ENCODE results near the gene NECTIN1.
"Not testable (repeated sequence)": the region's sequence is repeated elsewhere in the genome, so short reads cannot be mapped to it uniquely, and the experiment has no call there.

Gene NECTIN1

DNA sequence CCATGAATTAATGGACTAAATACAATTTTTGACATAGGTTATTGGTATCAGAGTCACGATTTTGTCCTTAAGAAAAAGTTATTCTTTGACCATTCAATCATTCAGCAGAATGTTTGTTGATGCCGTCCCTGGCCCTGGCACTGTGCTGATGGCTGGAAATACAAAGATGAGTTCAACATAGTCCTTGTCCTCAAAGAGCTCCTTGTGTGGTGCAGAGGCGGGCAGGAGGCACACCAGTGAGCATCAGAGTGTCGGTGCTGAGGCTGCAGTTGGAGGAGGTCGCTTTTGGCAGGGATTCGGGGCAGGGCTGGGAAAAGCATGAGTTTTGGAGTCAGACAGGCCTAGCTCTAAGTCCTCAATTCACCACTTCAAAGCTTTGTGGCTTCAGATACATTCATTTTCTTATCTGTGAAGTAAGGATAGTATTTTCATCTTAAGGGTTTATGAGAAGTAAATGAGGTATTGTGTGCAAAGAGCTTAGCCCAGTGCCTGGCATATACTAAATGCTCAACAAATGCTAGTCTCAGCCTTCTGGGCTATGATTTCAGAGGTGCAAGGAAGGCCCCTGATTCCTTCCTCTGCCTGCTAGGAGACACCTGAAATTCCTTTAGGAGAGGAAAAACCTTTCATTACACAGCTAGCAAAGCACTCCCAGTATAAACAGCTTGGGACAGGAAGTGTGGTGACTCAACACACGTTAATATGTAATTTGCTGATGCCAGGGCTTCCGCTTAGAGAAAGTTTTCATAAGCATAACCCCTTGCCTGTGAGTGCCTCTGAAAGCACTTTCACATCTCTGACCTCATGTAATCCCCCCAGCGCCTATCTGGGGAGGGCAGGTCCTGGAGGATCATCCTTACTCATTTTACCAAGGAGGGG is 113.8 kb downstream of the NECTIN1 start:
- no peak for TF ChIP-seq JUND (IDR thresholded peaks at IDR 0.05; ENCODE audit: low read depth)
- DNase-seq (ENCODE audit: low read depth in 1 of 2, low spot score in 1 of 2), result no peak
- in situ Hi-C loops (cut with HindIII; ENCODE audit: low pct_unique_long_range_greater_than_20kb, low sequenced_read_pairs), result no loop called here

DNA sequence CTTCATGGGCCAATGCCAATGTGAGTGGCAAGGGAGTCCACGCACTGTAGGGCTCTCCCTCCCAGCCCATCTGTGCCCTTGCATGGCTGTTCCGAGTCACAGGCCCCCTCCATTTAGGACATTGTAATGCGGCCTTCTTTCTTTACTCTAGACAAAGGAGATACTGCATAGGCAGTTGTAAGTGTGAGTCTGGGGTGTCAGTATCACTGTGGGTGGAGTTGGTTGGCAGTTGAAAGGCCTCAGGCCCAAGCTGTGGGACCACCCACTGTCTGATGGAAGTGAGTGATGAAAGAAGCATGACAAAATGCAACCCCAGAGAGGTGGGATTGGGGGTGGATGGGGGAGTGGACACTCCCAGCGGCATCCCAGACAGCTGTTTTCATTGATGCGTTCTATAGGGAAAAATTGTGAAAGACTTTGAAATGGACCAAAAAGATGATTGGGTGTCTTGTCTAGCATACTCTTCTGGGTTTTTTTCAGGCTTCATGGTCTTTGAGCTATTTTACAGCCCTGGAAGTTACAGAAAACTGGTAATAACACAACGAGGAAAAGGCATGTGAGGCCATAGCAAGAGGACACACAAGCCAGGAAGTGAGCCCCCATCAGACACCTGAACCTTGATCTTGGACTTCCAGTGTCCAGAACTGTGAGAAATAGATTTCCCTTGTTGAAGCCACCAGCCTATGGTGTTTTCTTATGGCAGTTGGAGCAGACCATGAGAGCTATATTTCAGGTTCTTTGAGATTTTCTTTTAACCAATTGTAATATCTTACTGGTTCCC is 114.6 kb downstream of the NECTIN1 start:
- TF ChIP-seq JUND (IDR thresholded peaks at IDR 0.05; ENCODE audit: low read depth), result no peak
- no peak for DNase-seq (ENCODE audit: low read depth in 1 of 2, low spot score in 1 of 2)
- in situ Hi-C loops (cut with HindIII; ENCODE audit: low pct_unique_long_range_greater_than_20kb, low sequenced_read_pairs), result no loop called here

DNA sequence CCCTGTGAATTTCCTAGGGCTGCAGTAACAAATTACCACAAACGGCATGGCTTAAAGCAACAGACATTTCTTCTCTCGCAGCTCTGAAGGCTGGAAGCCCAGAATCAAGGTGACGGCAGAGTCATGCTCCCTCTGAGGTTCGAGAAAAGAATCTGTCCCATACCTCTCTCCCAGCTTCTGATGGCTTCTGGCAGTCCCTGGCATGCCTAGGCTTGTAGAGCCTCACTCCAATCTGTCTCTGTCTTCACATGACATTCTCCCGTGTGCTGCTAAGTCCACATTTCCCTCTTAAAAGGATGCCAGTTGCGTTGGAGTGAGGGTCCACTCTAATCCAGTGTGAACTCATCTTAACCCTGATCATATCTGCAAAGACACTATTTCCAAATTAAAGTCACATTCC is 116.2 kb downstream of the NECTIN1 start:
- in situ Hi-C loops (cut with HindIII; ENCODE audit: low pct_unique_long_range_greater_than_20kb, low sequenced_read_pairs), result no loop called here
- no peak for TF ChIP-seq JUND (IDR thresholded peaks at IDR 0.05; ENCODE audit: low read depth)
- no peak for DNase-seq (ENCODE audit: low read depth in 1 of 2, low spot score in 1 of 2)

DNA sequence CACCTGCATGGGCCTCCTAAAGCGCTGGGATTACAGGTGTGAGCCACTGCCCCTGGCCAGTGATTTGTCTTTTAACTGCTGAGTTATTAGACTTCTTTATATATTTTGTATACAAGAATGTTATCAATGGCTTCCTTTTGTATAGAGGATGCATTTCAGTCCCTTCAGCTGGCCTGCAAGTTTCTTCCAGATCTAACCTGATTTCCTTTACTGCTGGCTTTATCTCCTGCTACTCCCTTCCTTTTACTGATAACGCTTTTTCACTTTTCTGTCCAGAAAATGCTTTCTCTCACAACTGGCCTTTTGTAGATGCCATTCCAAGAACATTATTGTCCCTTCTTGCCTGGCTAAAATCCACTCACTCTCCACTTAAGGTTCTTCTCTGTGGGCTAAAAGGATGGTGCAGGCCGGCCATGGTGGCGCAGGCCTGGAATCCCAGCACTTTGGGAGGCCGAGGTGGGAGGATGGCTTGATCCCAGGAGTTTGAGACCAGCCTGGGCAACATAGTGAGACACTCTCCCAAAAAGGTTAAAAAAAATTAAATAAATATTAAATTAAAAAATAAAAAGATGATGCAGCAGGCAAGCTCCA is 118.1 kb downstream of the NECTIN1 start:
- in situ Hi-C loops (cut with HindIII; ENCODE audit: low pct_unique_long_range_greater_than_20kb, low sequenced_read_pairs), result no loop called here
- no peak for DNase-seq (ENCODE audit: low read depth in 1 of 2, low spot score in 1 of 2)
- no peak for TF ChIP-seq JUND (IDR thresholded peaks at IDR 0.05; ENCODE audit: low read depth)

DNA sequence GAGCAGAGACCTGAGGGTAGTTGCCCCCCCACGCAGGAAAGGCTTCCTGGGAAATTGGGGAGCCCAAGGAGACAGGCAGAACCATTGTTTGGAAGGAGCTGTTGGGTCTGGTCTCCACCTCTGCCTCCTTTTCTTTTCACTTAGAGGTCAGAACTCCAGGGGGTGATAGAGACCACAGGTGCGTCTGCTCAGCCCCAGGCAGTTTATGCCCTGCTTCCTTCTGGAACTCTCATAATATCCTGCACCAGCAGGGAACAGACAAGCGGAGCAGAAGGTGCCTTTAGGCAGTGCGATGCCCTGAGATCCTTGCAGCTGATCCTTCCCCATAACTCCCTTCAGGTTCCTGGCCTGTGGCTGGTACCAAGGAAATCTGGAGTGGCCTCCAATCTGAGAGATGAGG is 120.2 kb downstream of the NECTIN1 start:
- no peak for TF ChIP-seq JUND (IDR thresholded peaks at IDR 0.05; ENCODE audit: low read depth)
- no peak for DNase-seq (ENCODE audit: low read depth in 1 of 2, low spot score in 1 of 2)
- in situ Hi-C loops (cut with HindIII; ENCODE audit: low pct_unique_long_range_greater_than_20kb, low sequenced_read_pairs), result no loop called here

DNA sequence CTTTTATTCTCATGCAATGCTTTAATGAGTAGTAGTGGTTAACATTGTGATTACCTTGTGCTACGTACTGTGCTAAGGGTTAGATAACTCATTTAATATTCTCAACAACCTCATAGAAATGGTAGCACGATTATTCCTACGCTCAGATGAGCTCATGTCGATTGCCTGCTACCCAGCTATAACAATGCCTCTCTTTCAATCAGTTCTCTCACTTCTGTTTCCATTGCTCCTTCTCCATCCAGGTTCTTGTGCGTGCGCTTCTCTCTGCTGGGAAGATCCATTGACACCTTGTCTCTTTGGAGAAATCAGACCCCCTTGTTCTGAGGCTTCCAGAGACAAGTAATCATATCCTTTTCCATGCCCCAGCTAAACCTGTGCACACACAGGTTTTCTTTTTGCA is 120.8 kb downstream of the NECTIN1 start:
- no peak for TF ChIP-seq JUND (IDR thresholded peaks at IDR 0.05; ENCODE audit: low read depth)
- in situ Hi-C loops (cut with HindIII; ENCODE audit: low pct_unique_long_range_greater_than_20kb, low sequenced_read_pairs), result no loop called here
- DNase-seq (ENCODE audit: low read depth in 1 of 2, low spot score in 1 of 2), result no peak

DNA sequence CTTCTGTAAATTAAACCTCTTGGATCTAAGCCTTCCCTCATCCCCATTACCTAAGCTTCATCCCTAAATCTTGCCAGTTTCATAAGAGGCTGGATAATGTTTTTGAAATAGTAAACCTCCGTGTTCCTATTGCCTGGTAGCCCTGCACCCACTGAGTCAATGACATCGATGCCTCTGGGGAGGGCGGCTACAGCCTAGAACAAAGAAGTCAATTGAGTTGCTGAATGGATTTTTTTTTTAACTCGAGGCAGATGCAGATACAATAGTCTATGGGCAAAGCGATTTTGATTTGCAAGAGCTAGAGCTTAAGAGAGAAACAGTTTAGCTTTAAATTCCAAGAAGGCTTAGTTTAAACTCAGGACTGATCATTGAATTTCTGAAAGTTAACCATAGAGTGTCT is 121.3 kb downstream of the NECTIN1 start:
- no peak for DNase-seq (ENCODE audit: low read depth in 1 of 2, low spot score in 1 of 2)
- in situ Hi-C loops (cut with HindIII; ENCODE audit: low pct_unique_long_range_greater_than_20kb, low sequenced_read_pairs), result no loop called here
- TF ChIP-seq JUND (IDR thresholded peaks at IDR 0.05; ENCODE audit: low read depth), result no peak

DNA sequence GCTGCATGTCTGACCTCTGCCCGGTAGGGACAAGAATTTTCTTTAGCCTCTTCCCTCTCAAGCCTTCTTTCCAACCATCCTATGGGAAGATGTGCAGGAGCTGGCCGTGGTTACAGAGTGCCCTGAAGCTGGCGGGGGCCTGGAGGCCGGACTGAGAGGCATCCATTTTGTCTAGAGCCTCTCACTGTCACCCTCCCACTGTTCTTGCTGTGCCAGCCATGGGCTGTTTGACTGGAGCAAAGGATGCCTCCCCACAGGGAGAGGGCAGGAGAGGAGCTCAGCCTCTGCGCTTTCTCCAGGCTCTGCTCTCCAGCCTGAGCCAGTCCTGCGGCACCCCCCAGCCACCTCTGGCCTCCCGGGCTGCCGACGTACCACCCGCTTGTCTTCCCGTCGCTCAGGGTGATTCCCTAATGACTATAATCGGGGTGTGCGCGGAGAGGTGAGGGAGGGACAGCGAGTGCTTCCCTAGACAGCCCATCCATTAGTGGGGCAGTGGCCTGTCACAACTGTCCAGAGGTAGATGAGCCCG is 123.8 kb downstream of the NECTIN1 start:
- in situ Hi-C loops (cut with HindIII; ENCODE audit: low pct_unique_long_range_greater_than_20kb, low sequenced_read_pairs), result no loop called here
- no peak for TF ChIP-seq JUND (IDR thresholded peaks at IDR 0.05; ENCODE audit: low read depth)
- no peak for DNase-seq (ENCODE audit: low read depth in 1 of 2, low spot score in 1 of 2)

DNA sequence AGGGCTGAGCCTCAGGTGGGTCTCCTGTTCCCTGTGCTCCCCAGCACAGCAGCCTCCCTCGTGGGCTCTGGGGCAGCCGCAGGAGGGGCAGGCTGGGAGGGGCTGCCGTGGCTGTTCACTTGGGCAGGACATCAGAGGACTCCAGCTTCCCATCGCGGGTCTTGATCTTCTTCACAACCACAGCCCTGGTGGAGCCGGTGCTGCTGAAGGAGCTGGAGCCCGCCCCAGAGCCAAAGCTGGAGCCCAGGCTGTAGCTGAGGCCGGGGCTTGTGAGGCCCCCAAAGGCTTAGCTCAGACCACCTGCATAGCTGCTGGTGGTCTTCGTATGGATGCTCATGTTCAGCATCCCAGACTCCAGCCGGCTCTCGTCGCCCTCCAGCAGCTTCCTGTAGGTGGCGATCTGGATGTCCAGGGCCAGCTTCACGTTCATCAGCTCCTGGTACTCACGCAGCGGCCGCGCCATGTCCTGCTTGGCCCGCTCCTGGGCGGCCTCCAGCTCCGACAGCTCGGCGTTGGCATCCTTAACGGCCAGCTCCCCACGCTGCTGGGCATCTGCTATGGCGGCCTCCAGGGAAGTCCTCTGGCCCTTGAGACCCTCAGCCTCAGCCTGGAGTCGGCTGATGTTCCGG is 126.1 kb downstream of the NECTIN1 start:
- in situ Hi-C loops (cut with HindIII; ENCODE audit: low pct_unique_long_range_greater_than_20kb, low sequenced_read_pairs), result no loop called here
- TF ChIP-seq JUND (IDR thresholded peaks at IDR 0.05; ENCODE audit: low read depth), result no peak
- peak in 1 of 2 experiments; percentile 19 for DNase-seq (ENCODE audit: low read depth in 1 of 2, low spot score in 1 of 2)

DNA sequence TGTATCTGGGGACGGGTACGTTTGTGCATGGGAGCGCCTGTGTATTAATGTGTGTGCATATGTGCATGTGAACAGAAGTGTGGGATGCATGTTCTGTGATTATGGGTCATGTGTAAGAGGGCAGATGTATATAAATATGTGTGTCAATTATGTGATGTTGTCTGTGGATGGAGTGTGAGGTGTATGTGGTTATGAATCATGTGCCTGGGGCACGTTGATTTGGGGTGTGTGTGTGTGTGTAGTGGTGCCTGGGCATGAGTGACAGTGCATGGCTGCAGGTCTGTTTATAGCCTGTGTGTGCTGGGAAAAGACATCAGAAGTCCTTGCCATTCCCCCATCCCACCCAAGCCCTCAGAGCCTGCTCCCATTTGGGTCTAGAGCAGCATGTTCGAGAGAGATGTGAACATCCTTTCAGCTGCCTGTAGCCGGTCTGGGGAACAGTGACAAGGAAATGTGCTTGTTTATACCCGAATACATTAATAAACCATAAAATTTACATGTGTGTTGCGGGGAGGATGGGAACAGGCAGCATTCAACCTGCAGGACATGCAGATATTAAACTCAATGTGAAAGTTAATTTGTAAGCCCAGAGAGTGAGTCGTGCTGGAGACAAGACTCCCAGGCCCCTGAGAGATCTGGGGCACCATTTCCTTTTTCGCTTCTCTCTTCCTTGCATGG is 129.0 kb downstream of the NECTIN1 start:
- in situ Hi-C loops (cut with HindIII; ENCODE audit: low pct_unique_long_range_greater_than_20kb, low sequenced_read_pairs), result no loop called here

DNA sequence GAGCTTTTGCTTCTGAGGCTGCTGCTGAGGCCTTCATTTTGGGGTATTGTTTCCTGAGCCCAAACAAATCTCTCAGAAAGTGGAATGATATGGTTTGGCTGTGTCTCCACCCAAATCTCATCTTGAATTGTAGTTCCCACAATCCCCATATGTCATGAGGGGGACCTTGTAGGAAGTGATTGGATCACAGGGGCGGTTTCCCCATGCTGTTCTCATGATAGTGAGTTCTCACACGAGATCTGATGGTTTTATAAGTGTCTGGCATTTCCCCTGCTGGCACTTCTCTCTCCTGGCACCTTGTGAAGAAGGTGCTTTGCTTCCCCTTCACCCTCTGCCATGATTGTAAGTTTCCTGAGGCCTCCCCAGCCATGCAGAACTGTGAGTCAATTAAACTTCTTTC is 133.1 kb downstream of the NECTIN1 start:
- DNase-seq (ENCODE audit: low read depth in 1 of 2, low spot score in 1 of 2); in situ Hi-C loops (cut with HindIII; ENCODE audit: low pct_unique_long_range_greater_than_20kb, low sequenced_read_pairs): not testable (repeated sequence)

More for the DNA sequence above, 129.0 kb downstream of the NECTIN1 start:
- no peak for TF ChIP-seq JUND (IDR thresholded peaks at IDR 0.05; ENCODE audit: low read depth)
- DNase-seq (ENCODE audit: low read depth in 1 of 2, low spot score in 1 of 2), result no peak

Data from T47D (cell line).